Measurements from ENCODE around the gene GRM5.
"Not testable (repeated sequence)": the region's sequence is repeated elsewhere in the genome, so short reads cannot be mapped to it uniquely, and the experiment has no call there.

GRM5 gene

GRCh38 chr11:89063481-89063951, 2.3 kb downstream of the GRM5 start:
- H3K36me3 ChIP-seq (ENCODE audit: control insufficient read depth in 4 of 4, insufficient read depth in 4 of 4, low read length in 3 of 4); H3K4me1 ChIP-seq (ENCODE audit: control extremely low read depth in 1 of 4, control insufficient read depth in 4 of 4, insufficient read depth in 4 of 4, low read length in 3 of 4); H3K27ac ChIP-seq (ENCODE audit: insufficient read depth in 1 of 2, low read depth in 1 of 2, low read length in 2 of 2, poor library complexity in 1 of 2, severe bottlenecking in 2 of 2); DNase-seq; H3K4me3 ChIP-seq (ENCODE audit: control insufficient read depth in 1 of 7, extremely low read depth in 1 of 7, insufficient read depth in 4 of 7, low read depth in 2 of 7, low read length in 6 of 7); CTCF ChIA-PET; POLR2A ChIA-PET; H3K9me3 ChIP-seq (ENCODE audit: control extremely low read depth in 1 of 5, control insufficient read depth in 4 of 5, insufficient read depth in 2 of 5, low read depth in 1 of 5, low read length in 4 of 5): not testable (repeated sequence)
- peaks cover 4 to 44% (median 13%) of the 10 kb centered on the region in 5 experiments for H3K27me3 ChIP-seq (replicated peaks in 2 of 5; ENCODE audit: control insufficient read depth in 4 of 5, insufficient read depth in 5 of 5, low read length in 4 of 5)
- 9% methylated on average over 10 of the region's 17 CpGs for WGBS (ENCODE audit: insufficient coverage)

- POLR2A ChIA-PET; CTCF ChIA-PET; H3K9me3 ChIP-seq (ENCODE audit: control extremely low read depth in 1 of 5, control insufficient read depth in 4 of 5, insufficient read depth in 2 of 5, low read depth in 1 of 5, low read length in 4 of 5); H3K36me3 ChIP-seq (ENCODE audit: control insufficient read depth in 4 of 4, insufficient read depth in 4 of 4, low read length in 3 of 4); DNase-seq; H3K4me3 ChIP-seq (ENCODE audit: control insufficient read depth in 1 of 7, extremely low read depth in 1 of 7, insufficient read depth in 4 of 7, low read depth in 2 of 7, low read length in 6 of 7); H3K27ac ChIP-seq (ENCODE audit: insufficient read depth in 1 of 2, low read depth in 1 of 2, low read length in 2 of 2, poor library complexity in 1 of 2, severe bottlenecking in 2 of 2); H3K4me1 ChIP-seq (ENCODE audit: control extremely low read depth in 1 of 4, control insufficient read depth in 4 of 4, insufficient read depth in 4 of 4, low read length in 3 of 4): not testable (repeated sequence)
- H3K27me3 ChIP-seq (replicated peaks in 2 of 5; ENCODE audit: control insufficient read depth in 4 of 5, insufficient read depth in 5 of 5, low read length in 4 of 5) = peaks cover 4 to 44% (median 13%) of the 10 kb centered on the region in 5 experiments
- no CpG with 5 or more reads among the region's 25 CpGs for WGBS (ENCODE audit: insufficient coverage)
Measured at GRCh38 chr11:89062771-89063298, 2.9 kb downstream of the GRM5 start.

- peaks cover 4 to 41% (median 10%) of the 10 kb centered on the region in 5 experiments for H3K27me3 ChIP-seq (replicated peaks in 2 of 5; ENCODE audit: control insufficient read depth in 4 of 5, insufficient read depth in 5 of 5, low read length in 4 of 5)
- H3K4me1 ChIP-seq (ENCODE audit: control extremely low read depth in 1 of 4, control insufficient read depth in 4 of 4, insufficient read depth in 4 of 4, low read length in 3 of 4); H3K36me3 ChIP-seq (ENCODE audit: control insufficient read depth in 4 of 4, insufficient read depth in 4 of 4, low read length in 3 of 4); DNase-seq; H3K4me3 ChIP-seq (ENCODE audit: control insufficient read depth in 1 of 7, extremely low read depth in 1 of 7, insufficient read depth in 4 of 7, low read depth in 2 of 7, low read length in 6 of 7); POLR2A ChIA-PET; H3K9me3 ChIP-seq (ENCODE audit: control extremely low read depth in 1 of 5, control insufficient read depth in 4 of 5, insufficient read depth in 2 of 5, low read depth in 1 of 5, low read length in 4 of 5); CTCF ChIA-PET; H3K27ac ChIP-seq (ENCODE audit: insufficient read depth in 1 of 2, low read depth in 1 of 2, low read length in 2 of 2, poor library complexity in 1 of 2, severe bottlenecking in 2 of 2): not testable (repeated sequence)
- WGBS (ENCODE audit: insufficient coverage) = 0% methylated on average over 1 of the region's 5 CpGs
Measured at GRCh38 chr11:89061839-89062238, 3.9 kb downstream of the GRM5 start.

- POLR2A ChIA-PET; H3K9me3 ChIP-seq (ENCODE audit: control extremely low read depth in 1 of 5, control insufficient read depth in 4 of 5, insufficient read depth in 2 of 5, low read depth in 1 of 5, low read length in 4 of 5); H3K36me3 ChIP-seq (ENCODE audit: control insufficient read depth in 4 of 4, insufficient read depth in 4 of 4, low read length in 3 of 4); H3K27ac ChIP-seq (ENCODE audit: insufficient read depth in 1 of 2, low read depth in 1 of 2, low read length in 2 of 2, poor library complexity in 1 of 2, severe bottlenecking in 2 of 2); H3K4me1 ChIP-seq (ENCODE audit: control extremely low read depth in 1 of 4, control insufficient read depth in 4 of 4, insufficient read depth in 4 of 4, low read length in 3 of 4); DNase-seq; H3K27me3 ChIP-seq (replicated peaks in 2 of 5; ENCODE audit: control insufficient read depth in 4 of 5, insufficient read depth in 5 of 5, low read length in 4 of 5); CTCF ChIA-PET; H3K4me3 ChIP-seq (ENCODE audit: control insufficient read depth in 1 of 7, extremely low read depth in 1 of 7, insufficient read depth in 4 of 7, low read depth in 2 of 7, low read length in 6 of 7): not testable (repeated sequence)
- no CpG with 5 or more reads among the region's 1 CpG for WGBS (ENCODE audit: insufficient coverage)
Measured at GRCh38 chr11:89057406-89057805, 8.4 kb downstream of the GRM5 start.

GRCh38 chr11:89052220-89052619, 13.6 kb downstream of the GRM5 start:
- no CpG with 5 or more reads among the region's 4 CpGs for WGBS (ENCODE audit: insufficient coverage)
- H3K27me3 ChIP-seq (replicated peaks in 2 of 5; ENCODE audit: control insufficient read depth in 4 of 5, insufficient read depth in 5 of 5, low read length in 4 of 5) = no peaks in the 10 kb centered on the region
- H3K36me3 ChIP-seq (ENCODE audit: control insufficient read depth in 4 of 4, insufficient read depth in 4 of 4, low read length in 3 of 4) = no peaks in the 10 kb centered on the region
- ChIA-PET CTCF (no interaction called here), POLR2A (no interaction called here)
- H3K4me3 ChIP-seq (ENCODE audit: control insufficient read depth in 1 of 7, extremely low read depth in 1 of 7, insufficient read depth in 4 of 7, low read depth in 2 of 7, low read length in 6 of 7) = no peak overlapping the region
- H3K9me3 ChIP-seq (ENCODE audit: control extremely low read depth in 1 of 5, control insufficient read depth in 4 of 5, insufficient read depth in 2 of 5, low read depth in 1 of 5, low read length in 4 of 5) = no peaks in the 10 kb centered on the region
- no peaks in the 10 kb centered on the region for H3K4me1 ChIP-seq (ENCODE audit: control extremely low read depth in 1 of 4, control insufficient read depth in 4 of 4, insufficient read depth in 4 of 4, low read length in 3 of 4)
- no peak for DNase-seq
- H3K27ac ChIP-seq (ENCODE audit: insufficient read depth in 1 of 2, low read depth in 1 of 2, low read length in 2 of 2, poor library complexity in 1 of 2, severe bottlenecking in 2 of 2) = no peak overlapping the region

GRCh38 chr11:89047159-89047558, 18.6 kb downstream of the GRM5 start:
- WGBS (ENCODE audit: insufficient coverage) = 100% methylated on average over 1 of the region's 4 CpGs
- H3K4me3 ChIP-seq (ENCODE audit: control insufficient read depth in 1 of 7, extremely low read depth in 1 of 7, insufficient read depth in 4 of 7, low read depth in 2 of 7, low read length in 6 of 7); H3K36me3 ChIP-seq (ENCODE audit: control insufficient read depth in 4 of 4, insufficient read depth in 4 of 4, low read length in 3 of 4); CTCF ChIA-PET; H3K4me1 ChIP-seq (ENCODE audit: control extremely low read depth in 1 of 4, control insufficient read depth in 4 of 4, insufficient read depth in 4 of 4, low read length in 3 of 4); H3K9me3 ChIP-seq (ENCODE audit: control extremely low read depth in 1 of 5, control insufficient read depth in 4 of 5, insufficient read depth in 2 of 5, low read depth in 1 of 5, low read length in 4 of 5); H3K27me3 ChIP-seq (replicated peaks in 2 of 5; ENCODE audit: control insufficient read depth in 4 of 5, insufficient read depth in 5 of 5, low read length in 4 of 5); H3K27ac ChIP-seq (ENCODE audit: insufficient read depth in 1 of 2, low read depth in 1 of 2, low read length in 2 of 2, poor library complexity in 1 of 2, severe bottlenecking in 2 of 2); POLR2A ChIA-PET; DNase-seq: not testable (repeated sequence)

GRCh38 chr11:89043861-89044588, 21.8 kb downstream of the GRM5 start:
- H3K27ac ChIP-seq (ENCODE audit: insufficient read depth in 1 of 2, low read depth in 1 of 2, low read length in 2 of 2, poor library complexity in 1 of 2, severe bottlenecking in 2 of 2); H3K27me3 ChIP-seq (replicated peaks in 2 of 5; ENCODE audit: control insufficient read depth in 4 of 5, insufficient read depth in 5 of 5, low read length in 4 of 5); H3K9me3 ChIP-seq (ENCODE audit: control extremely low read depth in 1 of 5, control insufficient read depth in 4 of 5, insufficient read depth in 2 of 5, low read depth in 1 of 5, low read length in 4 of 5); POLR2A ChIA-PET; H3K4me3 ChIP-seq (ENCODE audit: control insufficient read depth in 1 of 7, extremely low read depth in 1 of 7, insufficient read depth in 4 of 7, low read depth in 2 of 7, low read length in 6 of 7); H3K4me1 ChIP-seq (ENCODE audit: control extremely low read depth in 1 of 4, control insufficient read depth in 4 of 4, insufficient read depth in 4 of 4, low read length in 3 of 4); DNase-seq; CTCF ChIA-PET; H3K36me3 ChIP-seq (ENCODE audit: control insufficient read depth in 4 of 4, insufficient read depth in 4 of 4, low read length in 3 of 4): not testable (repeated sequence)
- 86% methylated on average over 3 of the region's 6 CpGs for WGBS (ENCODE audit: insufficient coverage)

All from common myeloid progenitor, CD34-positive (primary cell).